Measurements from ENCODE around the gene ZNF511. TPM values are rescaled to one million over a fixed set of nuclear protein-coding genes. Genes with fewer than 3 reads are reported as not detected.

Gene ZNF511
- total and polyA plus RNA-seq, 2 experiments from 2014 or later, result 12.6 to 59.5 TPM

GRCh38 chr10:133269367-133269766 is 39.3 kb upstream of the ZNF511 start:
- Histone ChIP-seq H3K36me3 (ENCODE audit: low read depth) (no peaks in the 10 kb centered on the region), H3K79me2 (ENCODE audit: insufficient read depth) (no peaks in the 10 kb centered on the region), H3K27me3 (replicated peaks; ENCODE audit: insufficient read depth) (no peaks in the 10 kb centered on the region), H3K9ac (no peak overlapping the region), H3K4me2 (ENCODE audit: unreplicated experiment) (no peak overlapping the region), H3K4me1 (ENCODE audit: insufficient read depth) (no peaks in the 10 kb centered on the region), H2AFZ (no peak overlapping the region), H3K9me3 (ENCODE audit: low read depth) (no peaks in the 10 kb centered on the region), H3K4me3 (no peak overlapping the region), H4K20me1 (ENCODE audit: insufficient read depth) (no peaks in the 10 kb centered on the region), H3K27ac (no peak overlapping the region), H3F3A (ENCODE audit: insufficient read depth) (no peaks in the 10 kb centered on the region), H3K9me2 (ENCODE audit: insufficient read depth) (no peaks in the 10 kb centered on the region)
- in situ Hi-C loops (cut with MboI), result no loop called here
- TF ChIP-seq EZH2 (IDR thresholded peaks at IDR 0.05; ENCODE audit: insufficient read depth, poor library complexity, severe bottlenecking) (no peak), EZH2phosphoT487 (IDR thresholded peaks at IDR 0.05; ENCODE audit: insufficient read depth, low read depth) (no peak)
- DNase-seq, result no peak
- 84 to 92% methylated on average over 19 to 21 of the region's 26 CpGs for WGBS, 2 experiments (ENCODE audit: low coverage in 1 of 2, low lambda C conversion rate in 2 of 2, missing lambda C conversion rate in 2 of 2)

DNA sequence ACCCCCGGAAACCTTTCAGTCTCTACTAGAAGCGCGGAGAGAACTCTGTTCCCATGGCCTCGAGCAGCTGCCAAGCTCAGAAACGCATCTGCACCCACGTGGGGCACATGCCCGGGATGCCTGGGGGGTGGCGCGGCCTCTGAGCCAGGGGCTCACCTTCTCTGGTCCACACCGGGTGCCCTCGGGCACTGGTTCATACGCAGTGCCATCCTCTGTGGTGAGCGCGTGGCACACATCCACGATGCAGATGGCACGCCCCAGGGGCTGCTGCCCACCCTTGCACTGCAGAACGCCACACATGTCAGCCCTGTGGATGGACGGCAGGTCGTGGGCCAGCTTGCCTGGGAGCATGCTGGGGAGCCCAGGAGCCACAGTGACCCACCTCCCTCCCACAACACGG is 38.5 kb upstream of the ZNF511 start:
- Histone ChIP-seq H3K9me2 (ENCODE audit: insufficient read depth) (no peaks in the 10 kb centered on the region), H4K20me1 (ENCODE audit: insufficient read depth) (no peaks in the 10 kb centered on the region), H3K4me3 (no peak overlapping the region), H3K36me3 (ENCODE audit: low read depth) (no peaks in the 10 kb centered on the region), H2AFZ (no peak overlapping the region), H3F3A (ENCODE audit: insufficient read depth) (no peaks in the 10 kb centered on the region), H3K4me1 (ENCODE audit: insufficient read depth) (no peaks in the 10 kb centered on the region), H3K9me3 (ENCODE audit: low read depth) (no peaks in the 10 kb centered on the region), H3K27me3 (replicated peaks; ENCODE audit: insufficient read depth) (no peaks in the 10 kb centered on the region), H3K9ac (no peak overlapping the region), H3K4me2 (ENCODE audit: unreplicated experiment) (no peak overlapping the region), H3K79me2 (ENCODE audit: insufficient read depth) (no peaks in the 10 kb centered on the region), H3K27ac (no peak overlapping the region)
- WGBS, 2 experiments (ENCODE audit: low coverage in 1 of 2, low lambda C conversion rate in 2 of 2, missing lambda C conversion rate in 2 of 2), result 83 to 85% methylated on average over 20 of the region's 20 CpGs
- TF ChIP-seq EZH2phosphoT487 (IDR thresholded peaks at IDR 0.05; ENCODE audit: insufficient read depth, low read depth) (no peak), EZH2 (IDR thresholded peaks at IDR 0.05; ENCODE audit: insufficient read depth, poor library complexity, severe bottlenecking) (no peak)
- in situ Hi-C loops (cut with MboI), result no loop called here
- no peak for DNase-seq

GRCh38 chr10:133270773-133271297 is 37.9 kb upstream of the ZNF511 start:
- 86 to 89% methylated on average over 19 of the region's 19 CpGs for WGBS, 2 experiments (ENCODE audit: low coverage in 1 of 2, low lambda C conversion rate in 2 of 2, missing lambda C conversion rate in 2 of 2)
- no peak for DNase-seq
- H3F3A ChIP-seq (ENCODE audit: insufficient read depth), result no peaks in the 10 kb centered on the region
- no peaks in the 10 kb centered on the region for H3K9me2 ChIP-seq (ENCODE audit: insufficient read depth)
- no peaks in the 10 kb centered on the region for H3K9me3 ChIP-seq (ENCODE audit: low read depth)
- H3K27me3 ChIP-seq (replicated peaks; ENCODE audit: insufficient read depth), result no peaks in the 10 kb centered on the region
- H2AFZ ChIP-seq, result no peak overlapping the region
- in situ Hi-C loops (cut with MboI), result no loop called here
- H3K4me1 ChIP-seq (ENCODE audit: insufficient read depth), result no peaks in the 10 kb centered on the region
- no peak overlapping the region for H3K4me2 ChIP-seq (ENCODE audit: unreplicated experiment)
- no peak overlapping the region for H3K9ac ChIP-seq
- TF ChIP-seq EZH2phosphoT487 (IDR thresholded peaks at IDR 0.05; ENCODE audit: insufficient read depth, low read depth), result no peak
- no peak for TF ChIP-seq EZH2 (IDR thresholded peaks at IDR 0.05; ENCODE audit: insufficient read depth, poor library complexity, severe bottlenecking)
- no peak overlapping the region for H3K4me3 ChIP-seq
- no peak overlapping the region for H3K27ac ChIP-seq
- H3K79me2 ChIP-seq (ENCODE audit: insufficient read depth), result no peaks in the 10 kb centered on the region
- H4K20me1 ChIP-seq (ENCODE audit: insufficient read depth), result no peaks in the 10 kb centered on the region
- H3K36me3 ChIP-seq (ENCODE audit: low read depth), result no peaks in the 10 kb centered on the region

DNA sequence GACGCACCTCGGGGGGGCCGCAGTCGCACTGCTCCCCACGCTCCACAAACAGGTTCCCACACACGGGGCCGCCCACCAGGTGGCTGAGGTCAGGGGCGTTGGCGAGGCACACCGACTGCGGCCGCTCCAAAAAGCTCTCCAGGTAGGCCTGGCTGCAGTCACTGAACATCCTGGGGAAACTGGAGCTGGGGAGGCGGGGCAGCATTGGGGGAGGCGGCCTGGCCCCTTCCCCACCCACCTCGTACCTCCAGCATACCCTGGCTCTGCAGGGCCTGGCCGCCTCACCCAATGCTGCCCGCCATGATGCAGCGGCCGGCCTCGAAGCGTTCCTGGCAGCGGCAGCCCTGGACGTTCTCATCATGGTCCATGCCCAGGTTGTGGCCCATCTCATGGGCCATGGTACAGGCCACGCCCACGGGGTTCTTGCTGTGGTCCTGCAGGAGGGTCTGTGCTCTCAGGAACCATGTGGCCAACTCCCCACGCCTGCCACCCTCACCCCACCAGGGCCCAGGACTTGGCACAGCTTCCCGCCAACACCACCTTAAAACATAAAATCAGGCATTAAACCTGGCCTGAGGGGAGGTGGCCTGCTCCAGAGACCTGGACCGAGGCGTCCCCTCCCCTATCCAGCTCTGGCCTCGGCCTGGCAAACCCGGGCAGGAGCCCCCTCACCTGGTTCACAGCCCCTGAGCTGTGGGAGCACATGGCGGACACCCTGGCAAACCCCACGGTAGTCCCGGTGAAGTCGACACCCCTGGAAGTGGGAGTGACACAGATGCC is 37.0 kb upstream of the ZNF511 start:
- no peaks in the 10 kb centered on the region for H4K20me1 ChIP-seq (ENCODE audit: insufficient read depth)
- TF ChIP-seq EZH2 (IDR thresholded peaks at IDR 0.05; ENCODE audit: insufficient read depth, poor library complexity, severe bottlenecking) (no peak), EZH2phosphoT487 (IDR thresholded peaks at IDR 0.05; ENCODE audit: insufficient read depth, low read depth) (no peak)
- no peaks in the 10 kb centered on the region for H3K79me2 ChIP-seq (ENCODE audit: insufficient read depth)
- in situ Hi-C loops (cut with MboI), result no loop called here
- H3F3A ChIP-seq (ENCODE audit: insufficient read depth), result no peaks in the 10 kb centered on the region
- H3K36me3 ChIP-seq (ENCODE audit: low read depth), result no peaks in the 10 kb centered on the region
- H3K9me3 ChIP-seq (ENCODE audit: low read depth), result no peaks in the 10 kb centered on the region
- no peaks in the 10 kb centered on the region for H3K4me1 ChIP-seq (ENCODE audit: insufficient read depth)
- DNase-seq, result no peak
- no peaks in the 10 kb centered on the region for H3K27me3 ChIP-seq (replicated peaks; ENCODE audit: insufficient read depth)
- H3K27ac ChIP-seq, result no peak overlapping the region
- no peaks in the 10 kb centered on the region for H3K9me2 ChIP-seq (ENCODE audit: insufficient read depth)
- 70 to 74% methylated on average over 29 to 35 of the region's 35 CpGs for WGBS, 2 experiments (ENCODE audit: low coverage in 1 of 2, low lambda C conversion rate in 2 of 2, missing lambda C conversion rate in 2 of 2)
- H3K4me2 ChIP-seq (ENCODE audit: unreplicated experiment), result no peak overlapping the region
- no peak overlapping the region for H2AFZ ChIP-seq
- H3K9ac ChIP-seq, result no peak overlapping the region
- no peak overlapping the region for H3K4me3 ChIP-seq

Measured in GM23248 (cell line).